Breast epithelium (tissue), 3 donors: Measurements from ENCODE around the gene PRH1.

Experiments used
- POLR2A ChIP-seq: fragments of 450-650 bp; IDR thresholded peaks from one replicate; pipeline ENCODE4 v1.6.1; 2016; ENCODE audit warnings: antibody characterized with exemption, mild to moderate bottlenecking, moderate library complexity
- TF ChIP-seq, protein P1 (sequence below), 3 donors: fragments of 450-650 bp; IDR thresholded peaks; one replicate each; pipeline ENCODE4 v1.5.1; 2016 to 2017; ENCODE audit warnings: antibody characterized with exemption in 3 of 3, mild to moderate bottlenecking in 3 of 3, moderate library complexity in 3 of 3

DNA sequence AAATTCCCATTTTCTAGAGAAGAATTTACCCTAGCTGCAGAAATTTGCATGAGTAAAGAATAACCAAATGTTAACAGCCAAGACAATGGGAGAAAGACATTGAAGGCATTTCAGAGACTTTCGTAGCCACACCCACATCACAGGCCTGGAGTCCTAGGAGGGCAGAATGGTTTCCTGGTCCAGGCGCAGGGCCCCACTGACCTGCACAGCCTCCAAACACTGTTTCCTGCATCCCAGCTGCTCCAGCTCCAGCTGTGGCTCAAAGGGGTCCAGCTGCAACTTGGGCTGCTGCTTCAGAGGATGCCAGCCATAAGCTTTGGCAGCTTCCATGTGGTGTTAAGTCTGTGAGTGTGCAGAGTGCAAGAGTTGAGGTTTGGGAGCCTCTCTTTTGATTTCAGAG, 28.2 kb downstream of the PRH1 start:
- TF ChIP-seq, protein P1, sequence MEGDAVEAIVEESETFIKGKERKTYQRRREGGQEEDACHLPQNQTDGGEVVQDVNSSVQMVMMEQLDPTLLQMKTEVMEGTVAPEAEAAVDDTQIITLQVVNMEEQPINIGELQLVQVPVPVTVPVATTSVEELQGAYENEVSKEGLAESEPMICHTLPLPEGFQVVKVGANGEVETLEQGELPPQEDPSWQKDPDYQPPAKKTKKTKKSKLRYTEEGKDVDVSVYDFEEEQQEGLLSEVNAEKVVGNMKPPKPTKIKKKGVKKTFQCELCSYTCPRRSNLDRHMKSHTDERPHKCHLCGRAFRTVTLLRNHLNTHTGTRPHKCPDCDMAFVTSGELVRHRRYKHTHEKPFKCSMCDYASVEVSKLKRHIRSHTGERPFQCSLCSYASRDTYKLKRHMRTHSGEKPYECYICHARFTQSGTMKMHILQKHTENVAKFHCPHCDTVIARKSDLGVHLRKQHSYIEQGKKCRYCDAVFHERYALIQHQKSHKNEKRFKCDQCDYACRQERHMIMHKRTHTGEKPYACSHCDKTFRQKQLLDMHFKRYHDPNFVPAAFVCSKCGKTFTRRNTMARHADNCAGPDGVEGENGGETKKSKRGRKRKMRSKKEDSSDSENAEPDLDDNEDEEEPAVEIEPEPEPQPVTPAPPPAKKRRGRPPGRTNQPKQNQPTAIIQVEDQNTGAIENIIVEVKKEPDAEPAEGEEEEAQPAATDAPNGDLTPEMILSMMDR (IDR thresholded peaks at IDR 0.05): no peak
- no peak for TF ChIP-seq POLR2A
